Neuronal stem cell (in vitro differentiated cells): ENCODE data around the gene WNT8A.

Experiments
- DNase-seq: peaks from one replicate; pipeline ENCODE4 v3.0.0-alpha.2; 2013; ENCODE audit warnings: low spot score
- H2AFZ ChIP-seq: one replicate; pipeline ENCODE4 v1.6.1; 2013; ENCODE audit warnings: mild to moderate bottlenecking, low read length, inconsistent platforms
- H2AK5ac ChIP-seq: 2 replicates; pipeline ENCODE4 v1.6.1; 2013; ENCODE audit warnings: low read depth, mild to moderate bottlenecking, inconsistent platforms, low read length, moderate library complexity, mixed read lengths
- H2BK120ac ChIP-seq: 2 replicates; pipeline ENCODE4 v1.6.1; 2013; ENCODE audit warnings: low read depth, mild to moderate bottlenecking, inconsistent platforms, low read length, moderate library complexity, mixed read lengths
- H2BK12ac ChIP-seq: one replicate; pipeline ENCODE4 v1.6.1; 2013; ENCODE audit warnings: low read length, inconsistent platforms
- H2BK15ac ChIP-seq: 2 replicates; pipeline ENCODE4 v1.6.1; 2013; ENCODE audit warnings: mild to moderate bottlenecking, low read length, inconsistent platforms, mixed read lengths
- H2BK5ac ChIP-seq: one replicate; pipeline ENCODE4 v1.6.1; 2013; ENCODE audit warnings: inconsistent platforms, mild to moderate bottlenecking, low read length, moderate library complexity
- H3K14ac ChIP-seq: one replicate; pipeline ENCODE4 v1.6.1; 2013; ENCODE audit warnings: low read length, inconsistent platforms
- H3K18ac ChIP-seq: 2 replicates; pipeline ENCODE4 v1.6.1; 2013; ENCODE audit warnings: low read length, inconsistent platforms
- H3K23ac ChIP-seq: 2 replicates; pipeline ENCODE4 v1.6.1; 2013; ENCODE audit warnings: low read depth, mild to moderate bottlenecking, mixed read lengths, low read length, inconsistent platforms; ENCODE audit not compliant: poor library complexity
- H3K27ac ChIP-seq: replicated peaks from 3 replicates; pipeline ENCODE4 v1.5.1; 2013; ENCODE audit warnings: low read length, inconsistent platforms
- H3K27me3 ChIP-seq, 3 experiments: 2 replicates each; pipeline ENCODE4 v1.6.1; 2013; ENCODE audit warnings: low read length in 3 of 3, mild to moderate bottlenecking in 2 of 3, inconsistent platforms in 1 of 3, low read depth in 1 of 3, mixed read lengths in 1 of 3, moderate library complexity in 1 of 3; ENCODE audit not compliant: control insufficient read depth in 3 of 3, insufficient read depth in 3 of 3
- H3K36me3 ChIP-seq, 2 donors: replicated peaks in 1 of 2; 2 replicates each; pipeline ENCODE4 v1.6.1; 2013; ENCODE audit warnings: low read length in 2 of 2; ENCODE audit not compliant: control insufficient read depth in 2 of 2, insufficient read depth in 2 of 2
- H3K4ac ChIP-seq: 2 replicates; pipeline ENCODE4 v1.6.1; 2013; ENCODE audit warnings: inconsistent platforms, mild to moderate bottlenecking, low read length, moderate library complexity
- H3K4me1 ChIP-seq, 2 donors: 1 replicate in 1 of 2; 2 replicates in 1 of 2; pipeline ENCODE4 v1.6.1; 2013; ENCODE audit warnings: low read length in 2 of 2, low read depth in 1 of 2; ENCODE audit not compliant: control insufficient read depth in 2 of 2, insufficient read depth in 1 of 2
- H3K4me2 ChIP-seq: one replicate; pipeline ENCODE4 v1.6.1; 2013; ENCODE audit warnings: mild to moderate bottlenecking, low read length, inconsistent platforms; ENCODE audit not compliant: insufficient read depth, poor library complexity, severe bottlenecking
- H3K4me3 ChIP-seq, 2 donors: 2 replicates each; pipeline ENCODE4 v1.5.1; 2013; ENCODE audit warnings: low read length in 2 of 2, mild to moderate bottlenecking in 2 of 2, inconsistent platforms in 1 of 2, moderate library complexity in 1 of 2
- H3K79me1 ChIP-seq: one replicate; pipeline ENCODE4 v1.6.1; 2013; ENCODE audit warnings: low read depth, mild to moderate bottlenecking, inconsistent platforms, low read length, moderate library complexity
- H3K9ac ChIP-seq: one replicate; pipeline ENCODE4 v1.6.1; 2013; ENCODE audit warnings: mild to moderate bottlenecking, low read depth, low read length, inconsistent platforms; ENCODE audit not compliant: poor library complexity
- H3K9me3 ChIP-seq, 2 donors: replicated peaks in 1 of 2; 2 replicates each; pipeline versions ENCODE3 to v1.6.1; 2013; ENCODE audit warnings: low read length in 2 of 2, mild to moderate bottlenecking in 2 of 2, inconsistent platforms in 1 of 2, low read depth in 1 of 2, mixed read lengths in 1 of 2, moderate library complexity in 1 of 2; ENCODE audit not compliant: control insufficient read depth in 2 of 2, insufficient read depth in 1 of 2
- H4K8ac ChIP-seq: one replicate; pipeline ENCODE4 v1.6.1; 2013; ENCODE audit warnings: low read depth, mild to moderate bottlenecking, inconsistent platforms, low read length, moderate library complexity
- H4K91ac ChIP-seq: one replicate; pipeline ENCODE4 v1.6.1; 2013; ENCODE audit warnings: low read length, low read depth, mild to moderate bottlenecking, inconsistent platforms; ENCODE audit not compliant: poor library complexity
- WGBS, 2 donors: extraction: QIAGEN DNeasy Blood & Tissue Kit; methylation state at CpG; one replicate each; pipeline ENCODE4 v1.1.7; 2013; ENCODE audit warnings: missing lambda C conversion rate in 2 of 2, mixed read lengths in 1 of 2; ENCODE audit not compliant: insufficient read length in 2 of 2, insufficient replicate concordance in 1 of 2; ENCODE audit errors: extremely low coverage in 2 of 2; 5-methylcytosine and 5-hydroxymethylcytosine counted together

The WNT8A gene

DNA sequence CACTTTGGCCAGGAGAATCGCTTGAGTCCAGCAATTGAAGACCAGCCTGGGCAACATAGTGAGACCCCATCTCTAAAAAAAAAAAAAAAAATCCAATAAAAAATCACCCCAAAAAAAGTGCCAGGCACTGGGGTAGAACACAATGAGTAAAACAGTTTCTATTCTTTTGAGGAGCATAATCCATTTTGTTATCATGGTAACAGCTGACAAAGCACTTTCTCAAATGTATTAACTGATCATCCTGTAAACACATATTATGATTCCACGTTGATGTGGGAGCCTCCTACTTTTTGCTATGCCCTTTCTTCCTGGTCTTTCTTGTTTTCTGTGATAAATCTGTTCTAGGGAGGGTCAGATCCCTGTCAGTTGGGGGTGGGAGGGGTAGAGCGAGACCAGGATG lies 30.3 kb upstream of the WNT8A start:
- H3K9me3 ChIP-seq, result no peaks in the 10 kb centered on the region
- no peak overlapping the region for H3K4me2 ChIP-seq
- peak overlapping the region; percentile 83 for H2AFZ ChIP-seq
- no peak overlapping the region for H2BK5ac ChIP-seq
- H2BK12ac ChIP-seq, result no peak overlapping the region
- H3K23ac ChIP-seq, result no peak overlapping the region
- H2BK120ac ChIP-seq, result no peak overlapping the region
- no peak for DNase-seq
- H4K91ac ChIP-seq, result no peak overlapping the region
- no peak overlapping the region for H2AK5ac ChIP-seq
- WGBS, 2 donors, result no CpG with 5 or more reads among the region's 3 CpGs
- no peak overlapping the region for H3K18ac ChIP-seq
- H3K14ac ChIP-seq, result no peak overlapping the region
- no peak overlapping the region for H3K4me3 ChIP-seq
- H4K8ac ChIP-seq, result no peak overlapping the region
- H3K36me3 ChIP-seq, result no peaks in the 10 kb centered on the region
- H3K4me1 ChIP-seq, result peaks cover 0 to 2% of the 10 kb centered on the region in 2 donors
- no peaks in the 10 kb centered on the region for H3K79me1 ChIP-seq
- no peak overlapping the region for H3K4ac ChIP-seq
- H3K27ac ChIP-seq, result no peak overlapping the region
- no peak overlapping the region for H2BK15ac ChIP-seq
- no peak overlapping the region for H3K9ac ChIP-seq
- peaks cover 0 to 6% (median 0%) of the 10 kb centered on the region in 3 experiments for H3K27me3 ChIP-seq

DNA sequence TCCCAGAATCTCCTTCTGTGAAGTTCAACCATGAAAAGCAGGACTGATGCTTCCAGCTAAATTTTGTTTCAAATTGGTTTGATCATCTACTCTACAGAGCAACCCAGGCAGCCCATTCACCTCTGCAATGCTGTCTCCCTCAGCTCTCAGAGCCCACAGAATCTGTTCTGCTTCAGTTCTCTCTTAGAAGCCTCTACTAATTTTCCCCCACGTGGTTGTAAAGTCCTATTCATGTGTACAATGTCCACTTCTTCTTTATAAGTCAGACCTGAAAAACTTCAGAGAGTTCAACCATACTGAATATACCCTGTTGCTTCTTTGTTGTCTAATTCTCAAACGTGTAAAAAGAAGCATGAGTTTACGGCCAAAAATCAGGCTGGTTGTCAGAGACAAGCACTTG lies 29.6 kb upstream of the WNT8A start:
- no peak overlapping the region for H4K91ac ChIP-seq
- H3K9me3 ChIP-seq, result no peaks in the 10 kb centered on the region
- no peak overlapping the region for H4K8ac ChIP-seq
- no peak overlapping the region for H3K4me3 ChIP-seq
- H2BK15ac ChIP-seq, result no peak overlapping the region
- H3K4ac ChIP-seq, result no peak overlapping the region
- WGBS, 2 donors, result no CpG with 5 or more reads among the region's 3 CpGs
- H3K14ac ChIP-seq, result no peak overlapping the region
- H2BK5ac ChIP-seq, result no peak overlapping the region
- H3K18ac ChIP-seq, result no peak overlapping the region
- no peak overlapping the region for H3K27ac ChIP-seq
- no peak for DNase-seq
- no peak overlapping the region for H3K23ac ChIP-seq
- H3K36me3 ChIP-seq, result no peaks in the 10 kb centered on the region
- H2BK120ac ChIP-seq, result no peak overlapping the region
- peak overlapping the region; percentile 83 for H2AFZ ChIP-seq
- no peak overlapping the region for H3K4me2 ChIP-seq
- H3K4me1 ChIP-seq, result peaks cover 0 to 2% of the 10 kb centered on the region in 2 donors
- no peak overlapping the region for H2AK5ac ChIP-seq
- H3K9ac ChIP-seq, result no peak overlapping the region
- peaks cover 0 to 6% (median 0%) of the 10 kb centered on the region in 3 experiments for H3K27me3 ChIP-seq
- H3K79me1 ChIP-seq, result no peaks in the 10 kb centered on the region
- no peak overlapping the region for H2BK12ac ChIP-seq

DNA sequence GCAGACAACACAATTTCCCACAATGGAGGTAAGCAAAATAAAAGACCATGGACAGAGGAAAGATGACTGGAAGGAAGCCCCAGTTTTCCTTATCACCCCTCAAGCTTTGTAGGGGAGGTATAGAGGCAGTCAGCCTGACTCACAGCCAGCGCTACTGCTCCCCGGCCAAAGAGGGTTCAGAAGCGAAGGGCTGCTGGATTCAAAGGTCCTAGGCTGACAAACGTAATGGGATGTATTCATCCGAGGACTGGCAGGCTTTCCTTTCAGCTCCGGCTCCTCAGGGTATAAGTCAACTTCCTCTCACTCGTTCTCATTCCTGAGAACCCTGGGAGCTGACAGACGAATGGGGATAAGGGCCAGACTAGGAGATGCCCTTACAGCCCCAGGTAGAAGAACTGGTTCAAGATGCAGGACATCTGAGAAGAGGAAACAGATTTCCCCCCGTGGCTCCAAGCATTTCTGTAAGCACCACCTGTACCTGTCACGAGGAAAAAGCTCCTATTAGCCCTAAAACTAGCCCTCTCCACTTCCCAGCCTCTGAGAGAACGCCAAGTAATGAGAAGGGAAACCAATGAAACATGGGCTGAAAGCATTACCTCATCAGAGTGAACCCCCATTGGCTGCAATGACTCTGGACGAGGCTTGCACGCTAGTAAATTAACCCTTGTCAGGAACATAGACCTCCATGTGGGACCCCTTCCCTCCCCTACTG lies 28.8 kb upstream of the WNT8A start:
- Histone ChIP-seq H3K23ac (no peak overlapping the region), H2AK5ac (no peak overlapping the region), H3K4me2 (peak overlapping the region; percentile 41), H2BK5ac (no peak overlapping the region), H2BK12ac (no peak overlapping the region), H3K14ac (no peak overlapping the region), H2AFZ (peak overlapping the region; percentile 83), H3K79me1 (no peaks in the 10 kb centered on the region), H3K4me3 (peak overlapping the region; percentile 17 to 39), H2BK15ac (no peak overlapping the region), H3K4me1 (peaks cover 0 to 2% of the 10 kb centered on the region in 2 donors), H3K27me3 (peaks cover 0 to 6% (median 0%) of the 10 kb centered on the region in 3 experiments), H3K4ac (no peak overlapping the region), H4K91ac (no peak overlapping the region), H4K8ac (no peak overlapping the region), H2BK120ac (no peak overlapping the region), H3K9me3 (no peaks in the 10 kb centered on the region), H3K27ac (no peak overlapping the region), H3K36me3 (no peaks in the 10 kb centered on the region), H3K9ac (no peak overlapping the region), H3K18ac (no peak overlapping the region)
- no CpG with 5 or more reads among the region's 13 CpGs for WGBS, 2 donors
- peak; percentile 23 for DNase-seq

DNA sequence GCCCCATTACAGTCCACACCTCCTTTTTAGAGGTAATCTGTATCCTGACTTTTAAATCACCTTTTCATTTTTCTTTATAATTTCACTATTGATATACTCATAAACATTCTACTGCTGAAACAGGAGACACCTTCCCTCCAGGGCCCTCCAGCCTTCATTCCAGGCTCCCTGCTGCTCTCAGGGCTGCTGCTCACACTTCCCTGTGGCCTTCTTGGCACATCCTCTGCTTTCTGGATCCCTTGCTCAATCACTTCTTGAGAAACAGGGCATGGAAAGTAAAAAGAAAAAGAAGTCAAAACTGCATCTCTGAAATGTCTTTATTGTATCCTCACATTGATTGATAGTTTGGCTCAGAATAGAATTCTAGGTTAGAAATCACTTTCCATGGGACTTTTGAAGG lies 19.3 kb upstream of the WNT8A start:
- Histone ChIP-seq H3K4ac (no peak overlapping the region), H3K79me1 (no peaks in the 10 kb centered on the region), H3K18ac (peak overlapping the region; percentile 63), H2BK15ac (no peak overlapping the region), H2BK12ac (no peak overlapping the region), H3K9me3 (no peaks in the 10 kb centered on the region), H3K4me3 (no peak overlapping the region), H2BK5ac (no peak overlapping the region), H3K27me3 (no peaks in the 10 kb centered on the region), H3K14ac (no peak overlapping the region), H3K23ac (no peak overlapping the region), H4K91ac (no peak overlapping the region), H3K4me1 (no peaks in the 10 kb centered on the region), H2BK120ac (no peak overlapping the region), H3K9ac (no peak overlapping the region), H3K27ac (no peak overlapping the region), H4K8ac (no peak overlapping the region), H2AK5ac (no peak overlapping the region), H3K36me3 (no peaks in the 10 kb centered on the region), H2AFZ (no peak overlapping the region), H3K4me2 (no peak overlapping the region)
- no peak for DNase-seq
